GM18511 (cell line): Measurements from ENCODE around the gene MYOZ2.

Source experiments
- ATAC-seq: cut with Tn5 transposase; IDR thresholded peaks from one replicate; pipeline ENCODE4 v1.9.1; 2021; ENCODE audit warnings: mild to moderate bottlenecking, moderate library complexity; ENCODE audit not compliant: unreplicated experiment

MYOZ2 gene

DNA sequence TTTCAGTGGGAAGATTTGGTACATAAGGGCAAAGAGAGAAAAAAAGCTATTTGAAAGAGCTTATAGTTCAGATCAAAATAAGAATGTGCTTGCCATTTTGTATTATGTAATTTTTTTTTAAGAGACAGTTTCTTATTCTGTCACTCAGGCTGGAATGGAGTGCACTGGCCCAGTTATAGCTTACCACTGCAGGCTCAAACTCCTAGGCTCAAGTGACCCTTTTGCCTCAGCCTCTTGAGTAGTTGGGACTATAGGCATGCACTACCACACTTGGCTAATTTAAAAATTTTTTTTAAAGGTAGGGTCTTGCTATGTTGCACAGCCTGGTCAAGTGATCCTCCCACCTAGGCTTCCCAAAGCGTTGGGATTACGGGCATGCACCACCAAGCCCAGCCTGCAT is 54.7 kb downstream of the MYOZ2 start:
- no peak for ATAC-seq

DNA sequence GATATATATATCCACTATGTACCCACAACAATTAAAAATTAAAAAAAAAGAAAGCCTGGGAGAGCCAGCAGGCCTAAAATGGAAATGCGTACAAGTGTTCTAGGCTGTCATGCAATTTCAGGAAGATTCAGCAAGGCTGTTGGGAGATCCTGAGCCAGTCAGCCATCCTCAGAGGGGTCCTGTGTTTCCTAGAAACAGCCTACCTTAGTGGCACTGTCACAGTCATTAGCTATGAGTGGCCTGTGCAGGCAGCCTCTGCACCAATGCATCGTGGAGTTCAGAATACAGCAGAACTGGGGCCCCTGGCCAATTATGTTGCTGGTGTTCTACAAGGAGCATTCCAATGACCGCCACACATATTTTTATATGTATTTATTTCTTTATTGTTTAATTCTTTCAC is 55.9 kb downstream of the MYOZ2 start:
- ATAC-seq = no peak

DNA sequence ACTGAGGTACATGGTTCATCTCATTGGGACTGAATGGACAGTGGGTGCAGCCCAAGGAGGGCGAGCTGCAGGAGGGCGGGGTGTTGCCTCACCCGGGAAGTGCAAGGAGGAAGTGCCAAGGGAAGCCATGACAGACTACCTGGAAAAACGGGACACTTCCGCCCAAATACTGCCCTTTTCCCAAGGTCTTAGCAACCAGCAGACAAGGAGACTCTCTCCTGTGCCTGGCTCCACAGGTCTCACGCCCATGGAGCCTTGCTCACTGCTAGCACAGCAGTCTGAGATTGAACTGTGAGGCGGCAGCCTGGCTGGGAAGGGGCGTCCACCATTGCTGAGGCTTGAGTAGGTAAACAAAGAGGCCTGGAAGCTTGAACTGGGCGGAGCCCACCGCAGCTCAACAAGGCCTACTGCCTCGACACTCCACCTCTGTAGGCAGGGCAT is 62.2 kb downstream of the MYOZ2 start:
- no peak for ATAC-seq

DNA sequence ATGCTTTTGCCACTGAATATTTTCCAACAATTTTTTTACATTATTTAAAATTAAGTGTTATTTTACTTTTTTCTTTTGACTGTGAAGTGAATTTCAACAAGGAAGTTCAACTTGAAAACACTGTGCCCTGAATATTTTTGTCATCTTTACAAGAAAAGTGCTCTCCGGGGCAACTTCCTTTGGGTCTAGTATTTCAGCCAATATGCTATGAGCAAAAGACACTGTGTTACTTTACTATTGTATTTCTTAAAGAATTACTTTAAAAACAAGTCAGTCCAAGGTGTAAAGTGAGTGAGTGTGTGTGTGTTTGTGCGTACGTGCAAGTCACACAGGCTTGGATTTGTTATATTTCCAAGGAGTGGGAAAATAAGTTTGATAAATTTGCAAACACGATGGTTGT is 69.3 kb downstream of the MYOZ2 start:
- no peak for ATAC-seq

GRCh38 chr4:119205690-119206089 is 70.1 kb downstream of the MYOZ2 start:
- ATAC-seq = no peak

DNA sequence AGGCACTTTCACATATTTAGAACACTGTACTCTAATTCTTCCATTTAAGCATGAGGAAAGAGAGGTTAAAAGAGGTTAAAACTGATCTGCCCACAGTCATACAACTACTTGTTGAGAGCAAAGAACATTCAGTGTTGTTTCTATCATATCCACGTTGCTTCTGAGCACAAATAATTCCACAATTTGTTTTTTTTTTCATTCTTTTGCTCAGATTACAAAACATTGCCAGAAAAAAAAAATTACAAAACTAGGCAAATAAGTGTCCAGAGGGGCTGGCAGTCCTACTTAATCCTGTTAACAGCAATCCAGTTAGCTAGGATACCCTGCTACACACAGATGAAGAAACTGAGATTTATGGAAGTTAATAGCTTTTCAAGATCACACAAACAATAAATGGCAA is 70.5 kb downstream of the MYOZ2 start:
- no peak for ATAC-seq

DNA sequence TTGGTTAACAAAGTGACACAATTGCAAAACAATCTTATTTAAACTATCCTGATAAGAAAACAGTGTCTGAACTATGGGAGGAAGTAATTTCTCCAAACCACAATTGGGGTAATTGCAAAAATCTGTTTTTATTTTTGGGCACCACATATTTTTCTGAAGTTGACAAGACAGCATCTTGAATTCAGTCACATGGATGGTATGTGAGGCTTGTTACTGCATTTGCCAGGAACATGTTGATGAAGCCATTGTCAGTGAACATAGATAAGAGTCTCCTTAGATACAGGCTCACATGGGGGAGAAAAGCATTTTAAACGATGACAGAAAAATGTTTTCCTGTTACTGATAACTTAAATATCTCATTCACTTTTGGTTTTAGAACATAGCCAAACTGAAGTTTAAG is 71.4 kb downstream of the MYOZ2 start:
- ATAC-seq = no peak

- ATAC-seq = no peak
Measured at GRCh38 chr4:119209077-119209476, 73.4 kb downstream of the MYOZ2 start.

- no peak for ATAC-seq
Measured at GRCh38 chr4:119209586-119209985, 74.0 kb downstream of the MYOZ2 start.

GRCh38 chr4:119210775-119211174 is 75.1 kb downstream of the MYOZ2 start:
- no peak for ATAC-seq

- ATAC-seq = peak; percentile 26
Measured at GRCh38 chr4:119211867-119212233, 76.2 kb downstream of the MYOZ2 start.

GRCh38 chr4:119212234-119212963 is 76.8 kb downstream of the MYOZ2 start, which contains the start of gene USP53:
TSS of gene USP53 (plus strand) at chr4:119212713. CDS start at chr4:119239760, 27,047 bp downstream.
- ATAC-seq = peak; percentile 91

GRCh38 chr4:119212964-119213606 is 77.5 kb downstream of the MYOZ2 start:
- peak; percentile 66 for ATAC-seq

DNA sequence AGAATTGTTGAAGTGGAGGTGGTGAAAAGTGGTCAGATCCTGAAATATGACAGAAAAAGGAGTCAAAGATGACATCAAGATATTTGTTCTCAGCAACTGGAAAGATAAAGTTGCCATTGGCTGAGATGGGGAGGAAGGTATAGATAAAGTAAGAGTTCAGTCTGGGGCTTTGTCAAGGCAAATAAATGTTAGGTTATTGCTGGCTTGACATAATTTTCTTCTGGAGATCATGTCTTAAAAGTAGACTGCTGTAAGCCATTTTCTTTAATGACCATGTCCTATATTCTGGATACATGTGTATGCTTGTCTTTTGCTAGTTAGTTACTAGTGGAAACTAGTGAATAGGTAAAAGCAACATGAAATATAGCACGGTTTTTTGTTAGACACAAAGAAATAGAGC is 82.5 kb downstream of the MYOZ2 start:
- ATAC-seq = no peak

- ATAC-seq = no peak
Measured at GRCh38 chr4:119221412-119221811, 85.8 kb downstream of the MYOZ2 start.

DNA sequence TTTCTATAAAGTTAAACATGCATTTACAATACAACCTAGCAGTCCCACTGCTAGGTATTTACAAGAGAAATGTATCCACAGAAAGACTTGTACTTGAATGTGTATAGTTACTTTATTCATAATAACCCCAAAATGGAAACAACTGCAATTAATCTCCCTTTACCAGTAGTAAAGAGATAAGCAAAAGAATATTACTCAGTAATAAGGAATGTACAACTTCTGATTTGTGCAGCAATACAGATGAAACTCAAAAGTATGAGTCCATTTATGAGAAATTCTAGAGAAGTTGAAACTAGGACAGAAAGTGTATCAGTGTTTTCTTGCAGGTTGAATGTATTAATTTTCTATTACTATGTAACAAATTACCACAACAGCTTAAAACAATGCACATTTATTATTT is 92.1 kb downstream of the MYOZ2 start:
- ATAC-seq = no peak

DNA sequence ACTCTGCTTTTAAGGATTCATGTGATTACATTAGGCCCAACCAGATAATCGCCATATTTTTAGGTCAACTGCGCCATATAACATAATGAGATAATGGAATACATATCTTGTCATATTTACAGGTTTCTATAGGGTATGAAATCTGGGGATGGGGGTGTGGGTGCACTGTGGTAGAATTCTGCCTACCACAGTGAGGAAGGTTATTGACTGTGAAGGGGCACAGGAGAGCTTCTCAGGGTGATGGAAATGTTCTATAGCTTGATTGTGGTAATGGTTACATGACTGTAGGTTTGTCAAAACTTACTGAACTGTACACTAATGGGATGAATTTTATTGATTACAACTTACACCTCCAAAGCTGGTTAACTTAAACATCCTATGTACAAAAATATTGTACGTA is 92.8 kb downstream of the MYOZ2 start:
- ATAC-seq = no peak

DNA sequence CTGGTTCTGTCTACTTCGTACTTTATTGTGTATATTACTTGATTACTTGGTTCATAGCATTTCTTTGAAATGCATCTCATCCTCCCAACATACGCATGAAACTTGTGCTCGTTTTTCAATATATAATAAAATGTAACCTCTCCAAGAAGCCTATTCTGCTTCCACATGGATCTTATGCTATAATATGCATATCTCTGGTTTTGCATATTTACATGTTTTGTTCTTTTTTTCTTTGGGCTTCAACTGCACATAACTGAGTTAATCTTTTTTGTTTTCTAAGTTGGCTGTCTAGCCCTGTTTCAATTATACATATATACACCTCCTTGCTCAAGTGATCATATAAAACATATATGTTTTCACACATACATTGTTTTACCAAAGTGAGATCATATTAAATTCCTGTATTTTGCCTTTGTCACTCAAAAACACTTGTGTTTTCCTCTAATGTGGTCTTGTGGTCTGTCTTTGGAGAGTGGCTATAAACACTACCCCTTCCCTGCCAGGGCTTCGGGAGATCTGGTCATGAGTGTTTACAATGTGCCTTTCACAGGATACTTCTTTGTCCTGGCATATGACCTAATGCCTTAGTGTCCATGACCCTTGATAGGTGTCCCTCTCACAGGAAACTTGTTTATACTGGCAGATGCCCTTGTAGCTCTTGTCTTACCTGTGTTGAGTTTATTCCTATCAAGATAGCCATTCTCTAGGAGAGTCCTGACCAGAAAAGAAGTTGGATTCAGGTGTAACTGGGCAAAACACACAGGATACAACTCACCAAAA is 94.5 kb downstream of the MYOZ2 start:
- no peak for ATAC-seq

GRCh38 chr4:119231491-119231890 is 95.9 kb downstream of the MYOZ2 start:
- no peak for ATAC-seq

DNA sequence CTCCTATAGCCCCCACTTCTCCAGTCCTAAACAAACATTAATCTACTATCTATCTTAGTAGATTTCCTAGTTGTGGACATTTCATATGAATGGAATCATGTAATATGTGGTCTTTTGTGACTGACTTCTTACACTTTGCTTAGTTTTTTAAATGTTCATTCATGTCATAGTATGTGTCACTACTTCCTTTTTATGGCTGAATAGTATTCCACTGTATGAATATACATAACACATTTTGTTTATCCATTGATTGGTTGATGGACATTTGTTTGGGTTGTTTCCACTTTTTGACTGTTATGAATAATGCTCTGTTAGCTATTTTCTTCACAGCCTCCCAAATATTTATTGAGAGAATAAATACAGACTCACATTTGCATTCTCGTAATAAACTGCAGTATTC is 96.7 kb downstream of the MYOZ2 start:
- ATAC-seq = no peak

GRCh38 chr4:119233191-119233590 is 97.6 kb downstream of the MYOZ2 start:
- no peak for ATAC-seq

DNA sequence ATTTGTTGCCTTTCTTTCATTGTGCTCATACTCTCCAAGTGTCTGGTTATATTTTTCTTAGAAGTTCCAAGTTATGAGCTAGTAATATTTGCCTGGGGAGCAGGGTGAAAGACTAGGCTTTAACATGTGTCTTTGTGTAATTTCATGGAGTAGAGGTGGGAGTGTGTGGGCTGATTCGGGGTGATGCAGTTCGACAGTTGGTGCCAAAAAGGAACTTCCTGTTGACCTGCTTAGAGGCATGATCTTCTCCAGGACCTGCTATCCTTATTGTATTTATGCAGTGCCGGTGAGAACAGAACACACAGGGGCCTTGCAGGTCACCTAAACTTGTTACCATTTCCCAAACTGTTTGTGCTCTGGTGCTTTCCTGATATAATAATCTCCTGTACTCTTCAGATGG is 98.1 kb downstream of the MYOZ2 start:
- ATAC-seq = no peak
